Measurements from ENCODE around the gene MIPOL1. TPM values are rescaled to one million over a fixed set of nuclear protein-coding genes. Genes with fewer than 3 reads are reported as not detected.
A peak's percentile ranks its signal among the peaks of the same experiment; 100 is the strongest.

MIPOL1 gene
- total and polyA plus RNA-seq, 2 of the 13 experiments (the other 11 are each of a cell fraction or from before 2014, with no cell fraction given) = 8.6 to 34.2 TPM

DNA sequence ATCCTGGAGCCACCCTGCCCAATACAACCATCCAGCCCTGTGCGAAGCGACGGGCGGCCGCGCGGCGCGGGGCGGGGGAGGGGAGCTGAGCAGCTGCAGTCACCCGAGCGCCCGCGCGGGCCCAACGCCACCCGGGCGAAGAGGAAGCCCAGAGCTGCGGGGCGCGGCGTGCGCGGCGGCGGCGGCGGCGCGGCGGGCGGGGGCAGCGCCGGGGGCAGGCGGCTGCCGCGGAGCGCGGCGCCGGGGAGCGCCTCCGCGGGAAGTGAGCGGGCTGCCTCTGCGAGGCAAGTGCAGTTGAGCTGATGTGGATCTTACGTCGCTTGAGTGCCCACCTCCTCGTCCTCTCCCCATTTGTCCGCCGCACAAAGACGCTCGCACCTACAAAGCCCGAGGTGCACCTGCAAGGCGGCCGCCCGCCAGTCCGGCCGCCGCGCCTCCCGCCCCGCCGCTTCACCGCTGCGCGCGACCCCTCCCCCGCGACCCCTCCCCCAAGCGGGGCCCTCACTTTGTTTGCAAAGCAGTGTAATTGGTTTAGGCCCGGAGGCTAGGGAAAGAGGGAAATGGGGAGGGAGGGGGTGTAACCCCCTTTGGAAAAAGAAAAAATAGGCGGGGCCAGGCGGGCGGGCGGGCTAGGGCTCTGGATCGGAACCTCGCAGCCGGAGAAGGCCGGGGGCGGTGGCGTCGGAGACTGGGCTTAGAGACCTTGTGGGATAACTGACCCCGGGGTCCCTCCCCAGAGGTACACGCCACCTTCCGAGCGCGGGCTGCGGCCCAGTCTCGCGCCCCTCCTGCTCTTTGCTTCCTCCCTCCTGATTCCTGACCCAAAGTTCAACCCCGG lies 397.5 kb downstream of the MIPOL1 start, which contains the start of the genes FOXA1 and TTC6 (continued):
- peak; percentile 66; the same call in 1 of the 2 replicates for TF ChIP-seq KLF12 (CRISPR knock-in tag; IDR thresholded peaks at IDR 0.05; ENCODE audit: borderline replicate concordance)
- TF ChIP-seq ZNF350 (CRISPR knock-in tag; IDR thresholded peaks at IDR 0.05; ENCODE audit: borderline replicate concordance, low read depth) = no peak
- no peak for TF ChIP-seq PHF8 (CRISPR knock-in tag; IDR thresholded peaks at IDR 0.05)
- TF ChIP-seq, protein P1, sequence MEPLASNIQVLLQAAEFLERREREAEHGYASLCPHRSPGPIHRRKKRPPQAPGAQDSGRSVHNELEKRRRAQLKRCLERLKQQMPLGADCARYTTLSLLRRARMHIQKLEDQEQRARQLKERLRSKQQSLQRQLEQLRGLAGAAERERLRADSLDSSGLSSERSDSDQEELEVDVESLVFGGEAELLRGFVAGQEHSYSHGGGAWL (CRISPR knock-in tag; IDR thresholded peaks at IDR 0.05) = peak; percentile 78
- TF ChIP-seq, protein P2, sequence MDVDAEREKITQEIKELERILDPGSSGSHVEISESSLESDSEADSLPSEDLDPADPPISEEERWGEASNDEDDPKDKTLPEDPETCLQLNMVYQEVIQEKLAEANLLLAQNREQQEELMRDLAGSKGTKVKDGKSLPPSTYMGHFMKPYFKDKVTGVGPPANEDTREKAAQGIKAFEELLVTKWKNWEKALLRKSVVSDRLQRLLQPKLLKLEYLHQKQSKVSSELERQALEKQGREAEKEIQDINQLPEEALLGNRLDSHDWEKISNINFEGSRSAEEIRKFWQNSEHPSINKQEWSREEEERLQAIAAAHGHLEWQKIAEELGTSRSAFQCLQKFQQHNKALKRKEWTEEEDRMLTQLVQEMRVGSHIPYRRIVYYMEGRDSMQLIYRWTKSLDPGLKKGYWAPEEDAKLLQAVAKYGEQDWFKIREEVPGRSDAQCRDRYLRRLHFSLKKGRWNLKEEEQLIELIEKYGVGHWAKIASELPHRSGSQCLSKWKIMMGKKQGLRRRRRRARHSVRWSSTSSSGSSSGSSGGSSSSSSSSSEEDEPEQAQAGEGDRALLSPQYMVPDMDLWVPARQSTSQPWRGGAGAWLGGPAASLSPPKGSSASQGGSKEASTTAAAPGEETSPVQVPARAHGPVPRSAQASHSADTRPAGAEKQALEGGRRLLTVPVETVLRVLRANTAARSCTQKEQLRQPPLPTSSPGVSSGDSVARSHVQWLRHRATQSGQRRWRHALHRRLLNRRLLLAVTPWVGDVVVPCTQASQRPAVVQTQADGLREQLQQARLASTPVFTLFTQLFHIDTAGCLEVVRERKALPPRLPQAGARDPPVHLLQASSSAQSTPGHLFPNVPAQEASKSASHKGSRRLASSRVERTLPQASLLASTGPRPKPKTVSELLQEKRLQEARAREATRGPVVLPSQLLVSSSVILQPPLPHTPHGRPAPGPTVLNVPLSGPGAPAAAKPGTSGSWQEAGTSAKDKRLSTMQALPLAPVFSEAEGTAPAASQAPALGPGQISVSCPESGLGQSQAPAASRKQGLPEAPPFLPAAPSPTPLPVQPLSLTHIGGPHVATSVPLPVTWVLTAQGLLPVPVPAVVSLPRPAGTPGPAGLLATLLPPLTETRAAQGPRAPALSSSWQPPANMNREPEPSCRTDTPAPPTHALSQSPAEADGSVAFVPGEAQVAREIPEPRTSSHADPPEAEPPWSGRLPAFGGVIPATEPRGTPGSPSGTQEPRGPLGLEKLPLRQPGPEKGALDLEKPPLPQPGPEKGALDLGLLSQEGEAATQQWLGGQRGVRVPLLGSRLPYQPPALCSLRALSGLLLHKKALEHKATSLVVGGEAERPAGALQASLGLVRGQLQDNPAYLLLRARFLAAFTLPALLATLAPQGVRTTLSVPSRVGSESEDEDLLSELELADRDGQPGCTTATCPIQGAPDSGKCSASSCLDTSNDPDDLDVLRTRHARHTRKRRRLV (CRISPR knock-in tag; IDR thresholded peaks at IDR 0.05) = no peak
- TF ChIP-seq FOXM1 (CRISPR knock-in tag; IDR thresholded peaks at IDR 0.05) = no peak
- no peak; the same call in none of the 2 replicates for TF ChIP-seq ZNF557 (CRISPR knock-in tag; IDR thresholded peaks at IDR 0.05)
- TF ChIP-seq MTF1 (CRISPR knock-in tag; IDR thresholded peaks at IDR 0.05) = peak; percentile 59; the same call in 1 of the 2 replicates
- TF ChIP-seq ZNF234 (CRISPR knock-in tag; conservative IDR thresholded peaks at IDR 0.05) = no peak
- TF ChIP-seq TRIM24 (CRISPR knock-in tag; IDR thresholded peaks at IDR 0.05) = no peak
- TF ChIP-seq WIZ (CRISPR knock-in tag; IDR thresholded peaks at IDR 0.05) = peak; percentile 8; the same call in 1 of the 2 replicates
- TF ChIP-seq, protein P3, sequence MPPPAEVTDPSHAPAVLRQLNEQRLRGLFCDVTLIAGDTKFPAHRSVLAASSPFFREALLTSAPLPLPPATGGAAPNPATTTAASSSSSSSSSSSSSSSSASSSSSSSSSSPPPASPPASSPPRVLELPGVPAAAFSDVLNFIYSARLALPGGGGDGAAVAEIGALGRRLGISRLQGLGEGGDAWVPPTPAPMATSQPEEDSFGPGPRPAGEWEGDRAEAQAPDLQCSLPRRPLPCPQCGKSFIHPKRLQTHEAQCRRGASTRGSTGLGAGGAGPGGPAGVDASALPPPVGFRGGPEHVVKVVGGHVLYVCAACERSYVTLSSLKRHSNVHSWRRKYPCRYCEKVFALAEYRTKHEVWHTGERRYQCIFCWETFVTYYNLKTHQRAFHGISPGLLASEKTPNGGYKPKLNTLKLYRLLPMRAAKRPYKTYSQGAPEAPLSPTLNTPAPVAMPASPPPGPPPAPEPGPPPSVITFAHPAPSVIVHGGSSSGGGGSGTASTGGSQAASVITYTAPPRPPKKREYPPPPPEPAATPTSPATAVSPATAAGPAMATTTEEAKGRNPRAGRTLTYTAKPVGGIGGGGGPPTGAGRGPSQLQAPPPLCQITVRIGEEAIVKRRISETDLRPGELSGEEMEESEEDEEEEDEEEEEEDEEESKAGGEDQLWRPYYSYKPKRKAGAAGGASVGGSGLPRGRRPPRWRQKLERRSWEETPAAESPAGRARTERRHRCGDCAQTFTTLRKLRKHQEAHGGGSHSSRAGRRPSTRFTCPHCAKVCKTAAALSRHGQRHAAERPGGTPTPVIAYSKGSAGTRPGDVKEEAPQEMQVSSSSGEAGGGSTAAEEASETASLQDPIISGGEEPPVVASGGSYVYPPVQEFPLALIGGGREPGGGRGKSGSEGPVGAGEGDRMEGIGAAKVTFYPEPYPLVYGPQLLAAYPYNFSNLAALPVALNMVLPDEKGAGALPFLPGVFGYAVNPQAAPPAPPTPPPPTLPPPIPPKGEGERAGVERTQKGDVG (CRISPR knock-in tag; IDR thresholded peaks at IDR 0.05; ENCODE audit: borderline replicate concordance) = no peak
- TF ChIP-seq, protein P4, sequence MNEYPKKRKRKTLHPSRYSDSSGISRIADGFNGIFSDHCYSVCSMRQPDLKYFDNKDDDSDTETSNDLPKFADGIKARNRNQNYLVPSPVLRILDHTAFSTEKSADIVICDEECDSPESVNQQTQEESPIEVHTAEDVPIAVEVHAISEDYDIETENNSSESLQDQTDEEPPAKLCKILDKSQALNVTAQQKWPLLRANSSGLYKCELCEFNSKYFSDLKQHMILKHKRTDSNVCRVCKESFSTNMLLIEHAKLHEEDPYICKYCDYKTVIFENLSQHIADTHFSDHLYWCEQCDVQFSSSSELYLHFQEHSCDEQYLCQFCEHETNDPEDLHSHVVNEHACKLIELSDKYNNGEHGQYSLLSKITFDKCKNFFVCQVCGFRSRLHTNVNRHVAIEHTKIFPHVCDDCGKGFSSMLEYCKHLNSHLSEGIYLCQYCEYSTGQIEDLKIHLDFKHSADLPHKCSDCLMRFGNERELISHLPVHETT (CRISPR knock-in tag; conservative IDR thresholded peaks at IDR 0.05) = 0 out of 2 replicates have a peak, but pooled peaks have one; percentile 14
- TF ChIP-seq, protein P5, sequence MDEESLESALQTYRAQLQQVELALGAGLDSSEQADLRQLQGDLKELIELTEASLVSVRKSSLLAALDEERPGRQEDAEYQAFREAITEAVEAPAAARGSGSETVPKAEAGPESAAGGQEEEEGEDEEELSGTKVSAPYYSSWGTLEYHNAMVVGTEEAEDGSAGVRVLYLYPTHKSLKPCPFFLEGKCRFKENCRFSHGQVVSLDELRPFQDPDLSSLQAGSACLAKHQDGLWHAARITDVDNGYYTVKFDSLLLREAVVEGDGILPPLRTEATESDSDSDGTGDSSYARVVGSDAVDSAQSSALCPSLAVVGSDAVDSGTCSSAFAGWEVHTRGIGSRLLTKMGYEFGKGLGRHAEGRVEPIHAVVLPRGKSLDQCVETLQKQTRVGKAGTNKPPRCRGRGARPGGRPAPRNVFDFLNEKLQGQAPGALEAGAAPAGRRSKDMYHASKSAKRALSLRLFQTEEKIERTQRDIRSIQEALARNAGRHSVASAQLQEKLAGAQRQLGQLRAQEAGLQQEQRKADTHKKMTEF (CRISPR knock-in tag; IDR thresholded peaks at IDR 0.05) = no peak
- TF ChIP-seq CHD2 (IDR thresholded peaks at IDR 0.05; ENCODE audit: low read depth, low read length) = peak; percentile 46; the same call in 1 of the 2 replicates
- TF ChIP-seq TAF15 (IDR thresholded peaks at IDR 0.05; ENCODE audit: low read depth, low read length, poor library complexity, severe bottlenecking) = peak; percentile 26
